DMS53 (cell line): ENCODE results near the gene ITLN2.
"Not testable (repeated sequence)": the region's sequence is repeated elsewhere in the genome, so short reads cannot be mapped to it uniquely, and the experiment has no call there.

ENCODE experiments used
- DNase-seq: peaks from one replicate; lab custom pipeline; 2025; lab: John Stamatoyannopoulos, UW

Gene ITLN2

DNA sequence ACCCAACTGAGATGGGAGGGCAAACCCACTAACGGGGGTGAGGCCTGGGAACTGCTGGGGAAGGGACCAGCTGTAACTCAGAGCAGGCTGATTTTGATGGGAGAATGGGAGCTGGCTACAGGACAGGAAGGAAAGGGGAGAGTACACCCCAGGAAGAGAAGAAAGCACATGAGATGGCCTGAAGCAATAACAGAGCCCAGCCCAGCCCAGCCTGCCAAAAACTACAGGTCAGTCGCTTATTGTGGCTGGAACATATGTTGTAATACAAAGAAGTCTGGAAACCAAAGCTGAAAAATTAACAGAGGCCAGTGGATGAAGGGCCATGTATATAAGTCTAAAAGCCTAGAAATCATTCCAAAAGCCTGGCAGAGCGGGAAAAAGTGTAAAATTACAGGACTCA is 1.6 kb downstream of the ITLN2 start:
- DNase-seq, result no peak

DNA sequence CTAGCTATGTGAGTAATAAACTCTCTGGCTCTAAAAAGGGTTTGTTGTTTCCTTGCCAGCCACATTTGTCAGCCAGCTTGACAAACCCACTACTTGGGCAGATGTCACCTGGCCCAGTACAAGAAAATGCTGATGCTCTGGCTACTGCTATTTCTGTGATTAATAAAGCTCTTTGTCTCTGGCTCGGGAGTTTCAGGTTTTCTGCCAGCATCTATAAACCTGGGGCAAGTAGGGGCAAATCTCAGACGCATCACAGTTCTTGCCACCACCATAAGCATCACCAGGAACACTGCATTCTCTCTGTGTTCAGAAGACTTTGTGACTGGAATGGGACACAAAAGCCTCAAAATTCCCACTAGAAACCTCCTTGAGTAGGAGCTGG is 2.5 kb downstream of the ITLN2 start:
- no peak for DNase-seq

DNA sequence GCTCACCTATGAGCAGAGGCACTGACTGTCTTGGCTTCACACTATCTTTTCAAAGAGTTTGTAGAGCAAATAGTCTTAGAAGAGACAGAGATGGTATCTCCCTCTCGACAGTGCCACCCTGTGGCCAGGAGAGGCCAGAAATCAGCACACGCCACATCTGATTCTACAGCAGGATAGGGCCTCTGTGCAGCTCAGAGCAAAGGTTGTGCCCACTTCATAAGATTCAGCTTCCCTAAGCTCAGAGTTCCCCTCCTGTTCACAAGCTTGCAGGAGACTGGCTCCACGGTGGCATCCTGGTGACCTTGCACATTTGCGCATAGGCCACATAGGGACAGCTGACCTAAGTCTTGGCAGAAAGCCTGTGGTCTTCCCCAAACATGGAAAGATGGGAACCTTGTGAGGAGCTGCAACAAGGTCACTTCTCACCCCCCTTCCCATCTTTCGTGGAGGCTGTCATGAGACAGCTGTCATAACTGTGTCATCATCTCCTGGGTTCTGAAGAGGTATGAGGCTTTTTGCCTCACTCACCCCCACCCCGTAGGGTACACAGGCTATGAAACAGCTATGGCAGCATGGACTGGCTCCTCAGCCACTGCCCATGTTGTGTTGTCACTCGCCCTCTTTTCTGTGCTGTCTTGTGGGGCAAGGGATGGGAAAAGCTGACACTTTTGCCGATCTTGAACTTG is 3.0 kb downstream of the ITLN2 start:
- DNase-seq, result peak; percentile 89

DNA sequence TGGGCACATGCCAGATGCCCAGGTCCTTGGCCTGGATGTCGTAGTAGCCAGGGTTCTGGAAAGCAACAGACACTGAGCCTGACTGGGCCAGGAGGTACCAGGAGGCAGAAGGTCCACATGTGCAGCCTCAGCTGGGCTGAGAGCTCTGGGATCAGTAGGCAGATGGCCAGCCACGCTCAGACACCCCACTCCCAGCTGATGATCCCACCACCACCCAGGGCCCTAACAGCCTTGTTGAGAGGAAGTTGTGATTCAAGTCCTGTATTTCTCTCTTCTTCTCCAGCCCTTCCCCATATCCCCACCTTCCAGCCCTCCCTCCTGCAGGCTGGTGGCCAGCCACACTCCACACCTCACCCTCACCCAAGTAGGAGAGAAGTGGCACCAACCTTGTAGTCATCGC is 4.0 kb downstream of the ITLN2 start:
- DNase-seq, result peak; percentile 20

DNA sequence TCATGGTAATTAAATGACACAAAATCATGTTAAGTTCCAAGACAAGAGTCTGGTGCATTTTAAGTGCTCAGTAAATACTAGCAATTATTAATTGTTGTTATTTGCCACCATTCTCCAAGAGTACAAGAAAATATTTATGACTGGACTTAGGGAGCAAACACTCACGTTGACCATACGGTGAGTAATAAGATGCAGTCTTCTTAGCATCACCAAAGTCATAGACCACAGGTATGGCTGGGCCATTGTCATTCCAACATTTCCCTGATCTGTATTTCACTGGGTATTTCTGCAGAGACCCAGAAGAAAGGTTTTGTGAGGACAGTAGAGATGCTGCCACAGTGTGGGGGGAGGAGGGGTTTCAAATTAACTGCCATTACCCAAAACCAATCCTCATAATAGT is 4.7 kb downstream of the ITLN2 start:
- peak; percentile 54 for DNase-seq

DNA sequence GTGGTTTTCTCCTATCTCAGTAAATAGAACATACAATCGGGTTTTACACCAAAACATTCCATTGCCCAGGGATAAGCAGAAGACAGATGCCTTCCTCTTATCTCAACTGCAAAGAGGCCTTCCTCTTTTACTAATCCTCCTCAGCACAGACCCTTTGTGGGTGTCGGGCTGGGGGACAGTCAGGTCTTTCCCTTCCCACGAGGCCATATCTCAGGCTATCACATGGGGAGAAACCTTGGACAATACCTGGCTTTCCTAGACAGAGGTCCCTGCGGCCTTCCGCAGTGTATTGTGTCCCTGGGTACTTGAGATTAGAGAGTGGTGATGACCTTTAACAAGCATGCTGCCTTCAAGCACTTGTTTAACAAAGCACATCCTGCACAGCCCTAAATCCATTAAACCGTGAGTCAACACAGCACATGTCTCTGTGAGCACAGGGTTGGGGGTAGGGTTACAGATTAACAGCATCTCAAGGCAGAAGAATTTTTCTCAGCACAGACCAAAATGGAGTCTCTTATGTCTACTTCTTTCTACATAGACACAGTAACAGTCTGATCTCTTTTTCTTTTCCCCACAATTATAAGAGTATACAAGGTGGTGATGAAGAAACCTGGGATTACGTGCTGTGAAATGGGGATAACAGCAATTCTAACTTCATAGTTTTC is 5.3 kb downstream of the ITLN2 start:
- peak; percentile 93 for DNase-seq

DNA sequence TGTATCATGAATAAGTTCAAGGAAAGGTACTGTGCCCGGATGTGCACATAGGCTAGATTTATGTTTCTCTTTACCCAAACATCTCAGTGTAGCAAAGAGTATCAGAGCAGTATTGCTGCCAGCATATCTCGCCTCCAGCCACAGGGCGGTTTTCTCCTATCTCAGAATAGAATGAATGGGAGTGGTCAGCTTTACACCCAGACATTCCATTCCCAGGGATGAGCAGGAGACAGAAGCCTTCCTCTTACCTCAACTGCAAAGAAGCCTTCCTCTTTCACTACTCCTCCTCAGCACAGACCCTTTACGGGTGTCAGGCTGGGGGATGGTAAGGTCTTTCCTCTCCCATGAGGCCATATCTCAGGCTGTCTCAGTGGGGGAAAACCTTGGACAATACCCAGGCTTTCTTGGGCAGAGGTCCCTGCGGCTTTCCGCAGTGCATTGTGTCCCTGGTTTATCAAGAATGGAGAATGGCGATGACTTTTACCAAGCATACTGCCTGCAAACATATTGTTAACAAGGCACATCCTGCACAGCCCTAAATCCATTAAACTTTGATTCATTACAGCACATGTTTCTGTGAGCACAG is 7.3 kb downstream of the ITLN2 start:
- DNase-seq, result not testable (repeated sequence)

DNA sequence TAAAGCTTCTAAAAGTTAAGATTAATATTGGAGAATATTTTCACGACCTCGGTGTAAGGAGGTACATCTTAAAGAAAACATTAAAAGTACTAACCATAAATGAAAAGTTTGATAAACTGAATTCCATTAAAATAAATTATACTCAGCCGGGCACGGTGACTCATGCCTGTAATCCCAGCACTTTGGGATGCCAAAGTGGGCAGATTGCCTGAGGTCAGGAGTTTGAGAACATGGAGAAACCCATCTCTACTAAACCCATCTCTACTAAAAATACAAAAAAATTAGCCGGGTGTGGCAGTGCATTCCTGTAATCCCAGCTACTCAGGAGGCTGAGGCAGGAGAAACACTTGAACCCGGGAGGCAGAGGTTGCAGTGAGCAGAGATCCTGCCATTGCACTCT is 8.7 kb downstream of the ITLN2 start:
- not testable (repeated sequence) for DNase-seq

DNA sequence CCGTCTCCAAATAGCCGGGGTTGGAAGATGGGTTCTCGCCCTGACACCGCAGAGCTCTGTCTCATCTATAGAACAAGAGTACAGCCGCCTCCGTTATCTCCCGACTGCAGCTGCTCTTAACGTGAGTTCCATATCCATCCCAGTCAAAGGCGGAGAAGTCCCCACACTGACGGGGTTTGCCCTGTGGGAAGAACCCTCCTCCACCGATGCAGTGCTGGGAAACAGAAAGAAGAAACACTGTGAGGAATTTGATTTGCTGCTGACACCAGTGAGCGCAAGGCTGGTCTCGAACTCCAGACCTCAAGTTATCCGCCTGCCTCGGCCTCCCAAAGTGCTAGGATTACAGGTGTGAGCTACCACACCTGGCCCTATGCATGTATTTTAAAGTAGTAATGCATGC is 9.5 kb downstream of the ITLN2 start:
- no peak for DNase-seq

DNA sequence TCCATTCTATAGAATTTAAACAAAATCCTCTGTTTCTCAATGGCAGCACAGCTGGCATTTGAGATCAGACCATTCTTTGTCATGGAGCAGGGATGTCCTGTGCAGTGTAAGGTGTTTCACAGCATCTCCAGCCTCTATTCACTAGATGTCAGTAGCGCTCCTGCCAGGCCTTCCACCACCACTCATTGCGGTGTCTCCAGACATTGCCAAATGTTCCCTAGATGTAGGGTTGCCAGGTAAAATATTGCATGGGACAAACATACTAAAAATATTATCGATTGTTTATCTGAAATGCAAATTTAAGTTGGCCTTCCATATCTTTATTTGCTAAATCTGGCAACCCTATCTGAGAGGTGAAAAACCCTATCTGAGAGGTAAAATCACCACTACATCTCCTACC is 11.7 kb downstream of the ITLN2 start:
- DNase-seq, result peak; percentile 69

DNA sequence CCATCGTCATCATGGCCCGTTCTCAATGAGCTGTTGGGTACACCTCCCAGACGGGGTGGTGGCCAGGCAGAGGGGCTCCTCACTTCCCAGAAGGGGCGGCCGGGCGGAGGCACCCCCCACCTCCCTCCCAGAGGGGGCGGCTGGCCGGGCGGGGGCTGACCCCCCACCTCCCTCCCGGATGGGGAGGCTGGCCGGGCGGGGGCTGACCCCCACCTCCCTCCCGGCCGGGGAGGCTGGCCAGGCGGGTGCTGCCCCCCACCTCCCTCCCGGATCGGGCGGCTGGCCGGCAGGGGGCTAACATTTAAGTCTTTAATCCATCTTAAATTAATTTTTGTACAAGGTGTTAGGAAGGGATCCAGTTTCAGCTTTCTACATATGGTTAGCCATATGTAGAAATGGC is 17.9 kb downstream of the ITLN2 start:
- DNase-seq, result not testable (repeated sequence)

DNA sequence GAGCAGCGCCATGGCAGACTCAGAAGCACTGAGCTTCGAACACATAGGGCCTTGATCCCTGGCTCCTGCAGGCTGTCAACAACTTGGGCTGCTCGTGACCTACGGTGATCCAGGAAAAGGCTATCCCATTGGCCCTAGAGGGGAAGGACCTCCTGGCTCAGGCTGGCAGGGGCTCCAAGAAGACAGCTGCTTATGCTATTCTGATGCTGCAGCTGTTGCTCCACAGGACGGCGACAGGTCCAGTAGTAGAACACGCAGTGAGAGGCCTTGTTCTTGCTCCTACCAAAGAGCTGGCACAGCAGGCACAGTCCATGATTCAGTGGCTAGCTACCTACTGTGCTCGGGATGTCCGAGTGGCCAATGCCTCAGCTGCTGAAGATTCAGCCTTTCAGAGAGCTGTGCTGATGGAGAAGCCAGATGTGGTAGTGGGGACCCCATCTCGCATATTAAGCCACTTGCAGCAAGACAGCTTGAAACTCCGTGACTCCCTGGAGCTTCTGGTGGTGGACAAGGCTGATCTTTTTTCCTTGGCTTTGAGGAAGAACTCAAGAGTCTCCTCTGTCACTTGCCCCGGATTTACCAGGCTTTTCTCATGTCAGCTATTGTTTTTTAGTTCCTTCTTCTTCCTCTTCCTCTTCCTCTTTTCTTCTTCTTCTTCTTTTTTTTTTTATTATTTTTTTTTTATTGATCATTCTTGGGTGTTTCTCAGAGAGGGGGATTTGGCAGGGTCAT is 18.9 kb downstream of the ITLN2 start:
- DNase-seq, result no peak

DNA sequence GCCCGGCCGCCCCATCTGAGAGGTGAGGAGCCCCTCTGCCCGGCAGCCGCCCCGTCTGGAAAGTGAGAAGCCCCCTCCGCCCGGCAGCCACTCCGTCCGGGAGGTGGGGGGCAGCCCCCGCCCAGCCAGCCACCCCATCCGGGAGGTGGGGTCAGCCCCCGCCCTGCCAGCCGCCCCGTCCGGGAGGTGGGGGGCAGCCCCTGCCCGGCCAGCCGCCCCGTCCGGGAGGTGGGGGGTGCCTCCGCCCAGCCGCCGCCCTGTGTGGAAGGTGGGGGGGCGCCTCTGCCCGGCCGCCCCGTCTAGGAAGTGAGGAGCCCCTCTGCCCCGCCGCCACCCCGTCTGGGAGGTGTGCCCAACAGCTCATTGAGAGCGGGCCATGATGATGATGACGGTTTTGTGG is 21.3 kb downstream of the ITLN2 start:
- DNase-seq, result not testable (repeated sequence)

DNA sequence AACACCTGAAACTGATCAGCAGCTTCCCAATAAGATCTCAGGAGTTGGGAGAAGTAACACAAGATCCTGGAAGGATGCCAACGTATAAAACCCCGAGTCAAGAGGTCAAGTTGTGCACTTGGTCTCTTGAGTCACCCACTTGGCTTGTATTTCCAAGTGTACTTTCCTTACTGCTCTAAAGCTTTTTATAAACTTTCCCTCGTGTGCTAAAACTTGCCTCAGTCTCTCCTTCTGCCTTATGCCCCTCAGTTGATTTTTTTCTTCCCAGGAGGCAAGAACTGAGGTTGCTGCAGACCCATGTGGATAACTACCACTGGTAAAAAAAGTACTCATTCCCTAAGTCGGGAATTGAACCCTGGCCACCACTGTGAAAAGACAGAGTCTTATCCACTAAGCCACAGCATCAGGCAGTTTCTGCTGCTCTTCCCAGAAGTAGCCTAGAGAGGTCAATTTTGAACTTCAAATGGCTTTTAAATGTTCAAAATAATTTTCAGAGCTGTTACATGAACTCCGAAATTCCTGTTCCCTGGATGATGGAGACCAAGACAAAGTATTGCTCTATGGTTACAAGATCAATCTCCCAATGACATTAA is 28.9 kb downstream of the ITLN2 start:
- peak; percentile 40 for DNase-seq

DNA sequence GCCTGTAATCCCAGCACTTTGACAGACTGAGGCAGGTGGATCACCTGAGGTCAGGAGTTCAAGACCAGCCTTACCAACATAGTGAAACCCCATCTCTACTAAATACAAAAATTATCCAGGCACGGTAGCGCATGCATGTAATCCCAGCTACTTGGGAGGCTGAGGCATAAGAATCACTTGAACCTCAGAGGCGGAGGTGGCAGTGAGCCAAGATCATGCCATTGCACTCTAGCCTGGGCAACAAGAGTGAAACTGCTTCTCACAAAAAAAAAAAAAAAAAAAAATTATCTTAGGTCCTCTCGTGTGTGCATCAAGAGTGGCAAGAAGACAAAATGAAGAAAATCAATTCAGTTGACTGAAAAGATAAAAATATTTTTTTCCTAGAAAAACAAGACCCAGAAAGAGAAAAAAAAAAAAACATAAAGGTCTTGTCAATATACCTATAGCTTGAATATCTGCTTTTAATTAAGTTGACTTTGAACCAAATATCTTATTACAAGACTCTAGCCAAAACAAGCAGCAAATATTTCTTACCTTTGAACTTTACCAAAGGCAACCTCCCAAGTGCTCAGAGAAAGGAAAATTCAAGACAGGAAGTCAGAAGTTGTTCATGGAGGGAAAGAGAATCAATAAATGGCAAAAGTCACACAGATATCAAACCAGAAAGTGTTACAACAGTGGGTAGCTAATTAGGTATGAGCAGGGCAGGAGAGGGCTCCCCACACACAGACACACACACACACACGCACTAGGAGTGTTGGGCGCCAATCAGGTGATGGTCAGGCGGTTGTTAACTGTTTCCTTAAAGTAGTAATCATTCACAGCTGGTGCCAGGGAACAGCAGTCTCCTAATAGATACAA is 29.6 kb downstream of the ITLN2 start:
- DNase-seq, result no peak

DNA sequence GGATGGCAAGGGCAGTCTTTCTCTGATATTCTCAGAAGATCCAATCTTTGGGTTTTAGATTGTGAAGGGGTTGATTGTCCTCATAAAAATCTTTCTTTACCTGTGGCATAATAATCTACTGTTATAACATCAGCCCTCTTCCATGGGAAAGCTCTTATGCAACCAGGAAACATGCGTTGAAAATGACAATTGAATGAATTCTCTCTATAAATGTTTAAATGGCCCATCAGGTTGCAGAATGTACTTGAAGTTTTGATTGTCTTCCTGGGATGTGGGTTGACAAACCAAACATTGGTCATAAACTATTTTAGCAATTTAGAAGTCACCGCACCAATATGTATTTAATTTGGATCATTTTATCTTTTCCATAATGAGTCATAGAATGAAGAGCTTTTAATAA is 37.9 kb downstream of the ITLN2 start:
- peak; percentile 38 for DNase-seq

DNA sequence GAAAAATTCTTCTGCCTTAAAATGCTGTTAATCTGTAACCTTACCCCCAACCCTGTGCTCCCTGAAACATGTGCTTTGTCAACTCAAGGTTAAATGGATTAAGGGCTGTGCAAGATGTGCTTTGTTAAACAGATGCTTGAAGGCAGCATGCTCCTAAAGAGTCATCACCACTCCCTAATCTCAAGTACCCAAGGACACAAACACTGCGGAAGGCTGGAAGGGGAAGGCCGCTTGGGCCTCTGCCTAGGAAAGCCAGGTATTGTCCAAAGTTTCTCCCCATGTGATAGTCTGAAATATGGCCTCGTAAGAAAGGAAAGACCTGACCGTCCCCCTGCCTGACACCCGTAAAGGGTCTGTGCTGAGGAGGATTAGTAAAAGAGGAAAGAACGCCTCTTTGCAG is 41.4 kb downstream of the ITLN2 start:
- DNase-seq, result not testable (repeated sequence)

DNA sequence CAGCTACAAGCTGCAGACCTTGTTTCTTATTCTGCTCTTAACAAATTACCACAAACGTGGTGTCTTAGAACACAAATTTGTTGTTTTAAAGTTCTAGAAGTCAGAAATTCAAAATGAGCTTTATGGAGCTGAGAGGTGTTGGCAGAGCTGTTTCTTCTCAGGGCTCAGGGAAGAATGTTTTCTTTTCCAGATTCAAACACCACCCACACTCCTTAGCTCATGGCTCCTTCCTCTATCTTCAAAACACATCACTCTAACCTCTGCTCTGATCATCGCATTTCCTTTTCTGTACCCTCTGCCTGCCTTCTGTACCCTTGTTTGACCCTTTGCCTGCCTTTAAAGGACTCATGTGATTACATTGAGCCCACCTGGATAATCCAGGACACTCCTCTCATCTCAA is 42.7 kb downstream of the ITLN2 start:
- no peak for DNase-seq

DNA sequence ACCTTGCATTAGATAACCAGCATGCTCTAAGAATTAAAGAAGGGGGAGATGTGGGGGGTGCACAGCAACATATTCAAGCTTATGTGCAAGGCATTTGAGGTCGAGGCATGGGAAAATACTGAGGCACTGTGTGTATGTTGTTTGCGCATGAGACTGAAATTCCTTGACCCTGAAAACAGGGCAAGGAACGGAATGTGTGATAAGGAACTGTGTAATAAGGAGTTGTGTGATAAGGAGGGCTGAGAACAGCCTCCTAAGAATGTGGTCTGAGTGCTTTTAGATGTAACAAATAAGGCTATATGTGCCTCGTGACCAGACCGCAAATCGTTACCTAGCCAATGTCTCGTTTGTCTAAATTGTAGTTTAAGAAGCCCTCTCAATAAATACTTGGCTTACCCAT is 43.2 kb downstream of the ITLN2 start:
- no peak for DNase-seq

DNA sequence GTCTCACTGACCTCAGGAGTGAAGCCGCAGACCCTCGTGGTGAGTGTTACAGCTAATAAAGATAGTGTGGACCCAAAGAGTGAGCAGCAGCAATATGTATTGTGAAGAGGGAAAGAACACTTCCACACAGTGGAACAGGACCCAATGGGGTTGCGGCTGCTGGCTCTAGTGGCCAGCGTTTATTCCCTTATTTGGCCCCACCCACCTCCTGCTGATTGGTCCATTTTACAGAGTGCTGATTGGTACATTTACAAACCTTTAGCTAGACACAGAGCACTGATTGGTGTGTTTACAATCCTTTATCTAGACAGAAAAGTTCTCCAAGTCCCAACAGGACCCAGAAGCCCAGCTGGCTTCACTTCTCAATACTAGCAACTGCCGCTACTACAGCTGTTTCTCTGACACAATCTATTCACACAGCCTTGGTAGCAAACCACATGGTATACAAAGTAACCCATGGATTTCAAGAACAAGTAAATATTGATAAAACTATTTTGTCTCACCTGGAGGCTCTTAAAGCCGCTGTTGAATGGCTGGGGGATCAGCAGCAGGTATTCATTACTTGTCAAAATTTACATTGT is 44.3 kb downstream of the ITLN2 start:
- DNase-seq, result peak; percentile 65

DNA sequence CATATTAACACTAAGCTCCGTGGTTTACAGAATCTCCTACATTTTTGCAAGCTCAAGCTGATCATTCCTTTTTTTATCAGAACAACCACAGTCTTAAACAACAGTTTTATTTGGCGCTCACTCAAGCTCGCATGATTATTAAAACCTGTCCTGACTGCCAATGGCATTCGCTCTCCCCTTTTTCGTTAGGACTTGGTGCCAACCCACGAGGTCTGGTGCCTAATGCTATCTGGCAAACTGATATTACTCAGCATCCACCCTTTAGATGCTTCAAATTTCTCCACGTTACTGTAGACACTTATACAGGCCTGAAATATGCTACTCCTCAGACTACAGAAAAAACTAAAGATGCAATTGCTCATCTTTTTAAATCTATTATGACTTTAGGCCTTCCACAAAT is 46.6 kb downstream of the ITLN2 start:
- DNase-seq, result no peak
